Breast epithelium (tissue), 3 donors: ENCODE data around the gene C7orf57.

Source experiments
- CTCF ChIP-seq, 3 donors: fragments of 450-650 bp; IDR thresholded peaks; one replicate each; pipeline ENCODE4 v1.5.1; 2016 to 2017; ENCODE audit warnings: antibody characterized with exemption in 3 of 3, mild to moderate bottlenecking in 3 of 3, moderate library complexity in 3 of 3
- POLR2A ChIP-seq: fragments of 450-650 bp; IDR thresholded peaks from one replicate; pipeline ENCODE4 v1.6.1; 2016; ENCODE audit warnings: antibody characterized with exemption, mild to moderate bottlenecking, moderate library complexity

- no peak for TF ChIP-seq CTCF (IDR thresholded peaks at IDR 0.05)
- TF ChIP-seq POLR2A: no peak
These were observed 7.3 kb downstream of the C7orf57 start for GRCh38 chr7:48042636-48043035.
